Left colon (tissue), 2 donors: ENCODE data around the gene MED15. TPM values are rescaled to one million over a fixed set of nuclear protein-coding genes. Genes with fewer than 3 reads are reported as not detected.
"Not testable (repeated sequence)": the region's sequence is repeated elsewhere in the genome, so short reads cannot be mapped to it uniquely, and the experiment has no call there.

Experiments used
- ATAC-seq: fragments of 200-7000 bp; cut with Tn5 transposase; one replicate; pipeline ENCODE4 v1.9.1; 2020; ENCODE audit warnings: mild to moderate bottlenecking, moderate library complexity
- DNase-seq, 2 donors: peaks; one replicate each; pipeline ENCODE4 v3.0.0-alpha.2; 2020
- intact Hi-C, 2 donors: fragments of 100-400 bp; cut with DNase I in 1 of 2; cut with micrococcal nuclease in 1 of 2; formaldehyde crosslinking; loops; one replicate each; pipeline versions ENCODE4 v1.11.2 to v1.14.0; 2022; cut with DNase I, micrococcal nuclease
- total RNA-seq, 2 donors: library from RNA; stranded (reverse); fragmentation: NEBNext Ultra II Directional; extraction: Animal tissue kit (Norgen Biotek cat#: 25700); gene quantifications; one replicate each; pipeline ENCODE4 v1.2.1, GENCODE V29; 2021
- donor health status: DM: no; HTN: no; CAD: no.
- donor health status: DM: yes; HTN: yes; CAD: no.

Gene MED15
- total RNA-seq, 2 donors from 2014 or later, result 85.3 to 91.2 TPM

DNA sequence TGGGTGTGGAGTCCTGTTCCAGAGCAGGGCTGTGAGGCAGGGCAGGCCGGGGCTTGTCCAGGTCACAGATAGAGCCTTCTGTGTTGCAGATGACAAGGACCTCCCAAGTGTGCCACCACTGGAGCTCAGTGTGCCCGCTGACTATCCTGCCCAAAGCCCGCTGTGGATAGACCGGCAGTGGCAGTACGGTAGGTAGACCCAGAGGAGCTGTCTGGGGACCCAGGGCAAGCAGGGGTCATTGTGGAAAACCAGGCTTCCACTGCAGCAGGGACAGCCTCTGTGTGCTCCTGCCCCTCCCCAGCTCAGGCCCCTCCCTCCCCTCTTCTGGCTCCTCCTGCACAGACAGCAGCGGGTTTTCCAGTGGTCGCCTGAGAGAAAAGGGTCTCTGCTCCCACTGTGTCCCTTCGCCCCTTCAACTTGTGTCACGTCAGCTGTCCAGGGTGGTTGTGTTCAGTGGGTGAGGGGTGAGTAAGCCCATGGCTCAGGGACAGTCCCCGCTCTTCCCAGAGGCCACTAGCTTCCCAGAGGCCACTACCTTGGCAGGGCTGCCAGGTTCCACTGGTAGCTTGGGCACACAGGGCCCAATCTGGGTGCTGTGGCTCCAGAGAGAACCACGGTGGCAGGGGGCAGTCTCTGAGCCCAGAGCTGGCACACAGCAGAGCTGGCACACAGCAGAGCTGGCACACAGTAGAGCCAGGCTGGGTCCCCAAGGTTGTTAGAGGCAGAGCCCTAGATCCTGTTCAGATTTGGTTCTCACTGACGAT lies 78.4 kb downstream of the MED15 start:
- DNase-seq (peak in 1 of 2 donors; percentile 19), ATAC-seq (no peak)
- intact Hi-C loops, result no loop called here

DNA sequence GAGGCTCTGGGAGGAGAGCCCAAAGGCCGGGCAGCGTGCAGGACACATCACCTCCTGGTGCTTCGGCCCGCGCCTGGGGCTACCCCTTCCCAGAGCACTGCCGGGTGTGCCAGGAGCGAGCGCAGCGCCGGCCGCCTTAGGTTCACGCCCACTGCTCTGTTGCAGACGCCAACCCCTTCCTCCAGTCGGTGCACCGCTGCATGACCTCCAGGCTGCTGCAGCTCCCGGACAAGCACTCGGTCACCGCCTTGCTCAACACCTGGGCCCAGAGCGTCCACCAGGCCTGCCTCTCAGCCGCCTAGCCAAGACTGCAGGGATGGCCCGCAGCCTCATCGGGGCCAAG lies 79.0 kb downstream of the MED15 start:
- ATAC-seq (no peak), DNase-seq (peak in 1 of 2 donors; percentile 9)
- intact Hi-C loops, result no loop called here

DNA sequence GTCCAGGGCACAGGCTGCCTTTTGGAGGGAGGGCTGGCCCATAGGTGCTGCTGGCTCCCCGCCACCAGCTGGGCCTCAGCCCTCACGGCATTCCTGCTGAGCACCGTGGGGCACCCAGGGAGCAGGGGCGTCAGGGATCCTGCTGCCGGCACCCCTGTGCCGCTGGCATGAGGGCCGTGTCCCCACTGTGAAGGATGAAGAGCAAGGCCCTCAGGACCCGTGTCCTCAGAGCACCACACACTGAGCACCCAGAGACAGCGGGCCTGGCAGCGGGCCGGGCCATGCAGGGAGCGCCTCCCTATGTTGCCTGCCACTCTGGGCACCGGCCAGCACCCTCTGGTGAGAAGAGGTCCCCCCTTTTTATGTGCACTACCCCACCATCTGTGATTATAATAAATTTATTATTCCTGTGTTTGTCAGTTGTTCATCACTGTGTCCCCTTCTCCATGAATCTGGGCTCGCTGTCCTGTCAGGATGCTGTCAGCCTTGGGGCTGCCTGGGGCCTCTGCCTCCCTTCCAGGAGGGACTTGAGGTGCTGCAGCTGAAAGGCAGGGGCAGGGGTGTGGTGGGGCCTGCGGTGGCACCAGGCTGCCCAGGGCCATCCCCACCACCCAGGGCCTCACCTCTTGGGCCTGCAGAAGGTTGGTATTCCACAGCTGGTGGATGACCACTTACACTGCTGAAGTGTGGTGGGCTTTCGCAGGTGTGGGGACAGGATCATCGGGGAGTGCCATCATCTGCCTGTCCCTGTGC lies 80.0 kb downstream of the MED15 start:
- peak; percentile 3 for ATAC-seq
- DNase-seq, result peak in 1 of 2 donors; percentile 1
- intact Hi-C loops, result no loop called here

DNA sequence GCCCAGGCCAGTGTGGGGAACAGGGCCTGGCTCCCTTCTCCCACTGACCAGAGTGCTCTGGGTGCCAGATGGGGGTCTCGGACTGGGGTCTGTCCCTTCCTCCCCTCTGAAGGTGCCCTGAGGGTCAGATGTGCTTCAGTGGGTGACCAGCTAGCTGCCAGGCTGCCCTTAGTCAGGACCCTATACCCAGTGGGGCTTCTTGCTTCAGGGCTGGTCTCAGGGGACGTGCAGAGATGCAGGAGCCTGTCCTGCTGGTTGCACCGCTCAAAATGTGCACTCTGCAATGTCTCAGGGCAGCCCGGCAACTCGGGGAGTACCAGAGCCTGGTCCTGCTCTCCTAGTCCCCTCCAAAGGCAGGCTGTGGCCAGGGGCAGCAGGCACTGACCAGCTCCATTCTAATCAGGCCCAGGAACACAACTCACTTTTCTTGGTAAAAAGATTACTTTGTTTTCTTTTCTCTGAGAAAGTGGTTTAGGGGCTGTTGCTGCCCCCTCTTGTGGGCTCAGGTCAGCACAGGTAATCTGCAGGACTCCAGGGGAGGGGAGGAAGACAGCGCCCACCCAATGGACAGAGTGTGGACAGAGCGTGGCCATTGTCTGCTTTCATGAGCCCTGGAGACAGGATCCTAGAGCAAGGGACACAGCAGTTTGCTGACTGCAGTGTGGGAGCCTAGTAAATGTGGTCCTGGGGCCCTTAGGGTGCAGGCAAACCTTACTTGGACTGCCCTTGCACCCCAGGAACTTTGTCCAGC lies 80.9 kb downstream of the MED15 start:
- no peak for DNase-seq
- peak; percentile 16 for ATAC-seq
- intact Hi-C loops, result no loop called here

DNA sequence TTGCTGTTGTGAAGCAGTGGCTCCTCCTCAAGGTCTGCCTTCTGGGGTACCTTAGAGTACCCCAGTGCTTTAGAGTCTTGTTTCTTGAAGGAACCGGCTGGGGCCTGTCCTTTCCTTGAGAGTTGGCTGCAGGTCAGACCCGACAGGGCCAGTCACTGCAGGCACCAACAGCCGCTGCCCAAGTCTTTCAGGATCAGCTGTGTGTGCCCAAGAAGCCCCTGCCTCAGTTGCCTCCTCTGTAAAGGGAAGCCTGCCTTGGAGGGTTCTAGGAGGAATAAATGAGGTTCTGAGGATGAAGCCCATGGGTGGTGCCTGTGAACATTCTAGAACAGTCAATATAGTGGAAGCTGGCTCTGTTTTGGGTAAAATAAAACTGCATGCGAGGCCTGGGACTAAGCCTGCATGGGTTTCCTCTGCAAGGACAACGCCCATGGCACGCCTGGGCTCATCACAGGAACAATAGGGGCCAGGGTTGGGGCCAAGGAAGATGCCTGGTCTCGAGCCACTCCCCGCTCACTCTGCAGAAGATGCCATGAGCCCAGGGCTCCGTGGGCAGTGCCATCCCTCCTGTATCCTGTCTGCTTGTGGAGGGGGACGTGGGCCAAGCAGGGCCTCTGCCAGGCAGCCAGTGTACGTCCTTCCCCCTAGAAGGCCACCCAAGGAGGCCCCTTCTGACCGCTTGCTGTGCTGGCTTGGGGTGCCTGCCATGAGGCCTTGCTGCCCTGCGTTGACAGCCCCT lies 81.6 kb downstream of the MED15 start:
- no peak for DNase-seq
- intact Hi-C loops, result no loop called here
- ATAC-seq, result peak; percentile 12

DNA sequence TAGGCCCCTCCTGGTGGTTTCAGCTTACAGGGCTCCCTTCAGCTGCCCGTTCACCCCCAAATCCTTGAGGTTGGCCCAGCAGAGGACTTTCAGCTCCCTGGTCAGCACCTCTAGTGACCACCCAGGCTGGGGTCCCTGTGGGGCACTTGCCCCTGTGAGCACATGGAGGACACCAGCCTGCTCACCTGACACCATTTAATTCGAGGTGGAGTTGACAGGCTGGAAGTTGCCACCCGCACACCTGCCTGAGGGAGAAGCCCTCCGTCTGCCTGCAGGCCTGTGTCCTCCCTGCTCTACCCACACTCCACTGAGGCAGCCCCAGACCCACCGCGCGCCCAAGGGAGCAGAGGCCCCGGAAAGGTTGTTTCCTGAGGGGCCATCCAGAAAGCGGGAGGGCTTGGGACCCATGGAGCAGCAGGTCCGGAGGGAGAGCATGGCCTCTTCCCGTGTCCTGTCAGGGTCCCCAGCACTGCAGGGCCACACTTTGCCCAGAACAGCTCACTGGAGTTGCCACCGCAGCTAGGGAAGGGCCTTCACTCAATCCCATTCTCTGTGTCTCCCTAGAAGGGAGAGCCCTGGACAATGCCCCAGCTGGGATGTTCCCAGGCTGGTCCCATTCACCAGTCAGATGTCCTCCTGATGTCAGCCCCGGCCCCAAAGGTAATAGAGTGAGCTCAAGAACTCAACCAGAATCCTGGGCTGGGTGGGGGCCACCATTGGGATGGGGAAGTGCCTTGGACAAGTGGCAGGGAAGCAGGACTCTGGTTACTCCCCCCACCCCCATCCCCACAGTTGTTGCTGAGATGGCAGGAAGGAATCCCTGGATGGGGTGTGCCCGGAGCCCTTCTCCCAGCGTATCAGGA lies 82.4 kb downstream of the MED15 start:
- no peak for ATAC-seq
- intact Hi-C loops, result no loop called here
- no peak for DNase-seq

DNA sequence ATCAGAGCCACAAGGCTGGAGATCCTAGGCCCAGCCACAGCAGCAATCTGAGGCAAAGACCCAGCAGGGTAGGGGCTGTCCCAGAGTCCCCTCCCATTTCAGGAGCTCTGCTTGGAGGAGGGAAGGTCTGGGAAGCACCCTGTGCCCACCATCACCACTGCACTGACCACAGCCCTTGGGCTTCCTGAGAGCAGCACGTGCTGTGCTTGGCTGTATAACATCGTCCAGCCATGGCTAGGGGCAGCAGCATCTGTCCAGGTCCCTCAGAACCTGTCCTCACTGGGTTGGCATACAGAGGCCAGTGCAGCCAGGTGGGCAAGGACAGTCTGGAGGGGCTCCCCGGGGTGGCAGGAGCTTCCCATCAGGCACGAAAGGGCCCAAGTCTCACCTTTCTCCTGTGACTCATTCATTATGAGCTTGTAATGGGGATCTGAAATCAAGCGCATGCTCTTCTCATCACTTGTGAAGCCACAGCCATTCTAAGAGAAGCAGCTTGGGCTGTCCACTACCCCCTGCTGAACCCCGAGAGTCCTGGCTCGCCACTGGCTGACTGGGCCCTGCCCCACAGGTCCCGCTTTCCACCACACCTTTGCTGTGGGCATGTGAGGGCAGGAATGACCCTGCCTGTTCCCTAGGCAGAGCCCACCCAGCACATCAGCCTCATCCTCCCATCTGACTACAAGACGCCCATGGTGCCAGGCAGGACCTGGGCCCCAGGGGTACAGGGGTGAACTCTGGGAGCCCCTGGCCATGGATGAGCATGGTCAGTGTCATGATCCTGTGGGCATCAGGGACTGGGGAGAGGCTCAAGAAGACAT lies 83.3 kb downstream of the MED15 start:
- DNase-seq (no peak), ATAC-seq (no peak)
- intact Hi-C loops, result no loop called here

DNA sequence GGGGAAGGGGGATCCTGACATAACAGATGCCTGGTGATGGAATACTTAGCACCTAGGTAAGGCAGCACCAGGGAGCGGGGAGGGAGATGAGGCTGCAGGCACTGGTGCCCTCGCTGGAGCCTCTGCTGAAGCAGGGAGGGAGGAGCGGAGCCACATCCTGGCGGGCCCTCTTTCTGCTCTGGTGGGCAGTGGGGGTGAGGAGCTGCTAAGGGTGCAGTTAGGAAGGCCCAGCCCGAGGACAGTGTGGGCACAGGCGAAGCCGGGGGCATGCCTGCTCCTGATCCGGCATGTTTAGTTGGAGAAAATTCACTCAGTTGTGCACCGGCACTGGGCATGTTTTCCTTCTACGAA lies 83.9 kb downstream of the MED15 start:
- no peak for ATAC-seq
- intact Hi-C loops, result no loop called here
- DNase-seq, result no peak

DNA sequence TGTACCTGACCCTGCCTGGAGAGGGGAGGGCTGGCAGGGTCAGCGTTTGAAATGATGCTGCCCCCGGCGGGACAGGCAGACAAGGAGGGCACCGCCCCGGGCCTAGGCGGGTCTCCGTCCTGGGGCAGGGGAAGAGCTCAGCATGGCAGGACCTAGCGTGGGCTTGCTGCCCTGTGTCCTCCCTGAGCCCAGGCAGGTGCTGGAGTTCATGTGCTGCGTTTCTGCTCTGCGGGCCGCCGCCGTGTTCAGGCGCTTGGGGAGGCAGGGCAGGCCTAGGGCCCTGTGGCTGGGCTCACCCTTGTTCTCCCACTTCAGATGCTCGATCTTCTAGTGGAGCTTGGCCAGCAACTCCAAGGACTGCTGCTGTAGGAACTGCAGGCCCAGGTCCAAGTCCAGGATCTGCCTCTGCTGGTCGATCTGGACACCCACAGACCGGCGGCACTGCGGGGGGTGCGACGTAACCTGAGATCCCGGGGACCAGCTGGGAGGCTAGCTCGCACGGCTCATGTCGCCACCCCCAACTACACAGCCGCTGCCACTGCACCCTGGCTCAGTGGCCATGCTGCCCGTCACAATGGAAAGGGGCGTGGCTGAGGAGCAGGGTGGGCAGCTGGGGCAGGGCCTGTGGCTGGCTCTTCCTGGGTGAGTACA lies 84.4 kb downstream of the MED15 start:
- intact Hi-C loops, result no loop called here
- peak in 1 of 2 donors; percentile 24 for DNase-seq
- no peak for ATAC-seq

DNA sequence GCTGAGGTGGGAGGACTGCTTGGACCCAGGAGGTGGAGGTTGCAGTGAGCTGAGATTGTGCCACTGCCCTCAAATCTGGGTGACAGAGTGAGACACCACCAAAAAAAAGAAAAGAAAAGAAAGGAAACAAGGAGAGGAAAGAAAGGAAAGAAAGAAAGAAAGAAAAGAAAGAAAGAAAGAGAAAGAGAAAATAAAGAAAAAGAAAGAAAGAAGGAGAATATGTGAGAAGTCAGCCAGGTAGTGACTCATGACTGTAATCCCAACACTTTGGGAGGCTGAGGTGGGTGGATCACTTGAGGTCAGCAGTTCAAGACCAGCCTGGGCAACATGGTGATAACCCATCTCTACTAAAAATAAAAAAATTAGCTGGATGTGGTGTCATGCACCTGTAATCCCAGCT lies 86.6 kb downstream of the MED15 start:
- ATAC-seq, DNase-seq, intact Hi-C loops: not testable (repeated sequence)

DNA sequence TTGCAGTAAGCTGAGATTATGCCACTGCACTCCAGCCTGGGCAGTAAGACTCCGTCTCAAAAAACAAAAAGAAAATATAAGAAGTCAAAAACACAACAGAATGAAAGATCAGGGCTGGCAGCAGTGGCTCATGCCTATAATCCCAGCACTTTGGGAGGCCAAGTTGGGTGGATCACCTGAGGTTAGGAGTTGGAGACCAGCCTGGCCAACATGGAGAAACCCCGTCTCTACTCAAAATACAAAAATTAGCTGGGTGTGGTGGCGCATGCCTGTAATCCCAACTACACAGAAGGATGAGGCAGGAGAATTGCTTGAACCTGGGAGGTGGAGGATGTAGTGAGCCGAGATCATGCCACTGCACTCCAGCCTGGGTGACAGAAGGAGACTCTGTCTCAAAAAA lies 87.1 kb downstream of the MED15 start:
- DNase-seq, intact Hi-C loops, ATAC-seq: not testable (repeated sequence)

DNA sequence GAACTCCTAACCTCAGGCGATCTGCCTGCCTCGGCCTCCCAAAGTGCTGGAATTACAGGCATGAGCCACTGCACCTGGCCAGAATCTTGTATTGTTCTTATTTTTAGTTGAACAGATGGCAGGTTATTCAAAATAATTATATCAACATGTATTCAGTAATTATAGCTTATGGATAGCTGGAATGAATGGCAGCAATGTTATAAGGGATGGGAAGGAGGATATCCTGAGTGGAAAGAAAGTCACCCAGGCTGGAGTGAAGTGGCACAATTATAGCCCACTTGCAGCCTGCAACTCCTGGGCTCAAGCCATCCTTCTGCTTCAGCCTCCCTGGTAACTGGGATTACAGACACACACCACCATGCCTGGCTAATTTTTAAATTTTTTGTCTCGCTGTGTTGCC lies 88.1 kb downstream of the MED15 start:
- ATAC-seq (no peak), DNase-seq (no peak)
- intact Hi-C loops, result no loop called here

DNA sequence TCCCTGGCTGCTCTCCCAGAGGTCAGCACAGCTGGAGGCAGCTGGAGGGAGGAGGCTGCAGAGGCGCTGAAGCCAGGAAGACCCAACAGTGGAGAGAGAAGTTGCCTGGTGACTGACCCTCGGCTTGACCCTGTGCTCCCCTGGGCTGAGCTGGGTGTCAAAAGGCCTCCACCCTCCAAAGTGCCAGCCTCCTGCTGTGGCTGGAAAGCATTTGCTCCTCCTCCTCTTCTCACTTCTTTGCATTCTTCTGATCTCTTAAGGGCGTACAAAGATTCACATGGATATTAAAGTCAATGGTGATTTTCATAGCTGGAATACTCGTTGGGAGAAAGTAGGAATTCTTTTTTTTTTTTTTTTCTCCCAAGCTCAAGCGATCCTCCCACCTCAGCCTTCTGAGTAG lies 91.7 kb downstream of the MED15 start:
- intact Hi-C loops, result no loop called here
- ATAC-seq, result no peak
- no peak for DNase-seq

DNA sequence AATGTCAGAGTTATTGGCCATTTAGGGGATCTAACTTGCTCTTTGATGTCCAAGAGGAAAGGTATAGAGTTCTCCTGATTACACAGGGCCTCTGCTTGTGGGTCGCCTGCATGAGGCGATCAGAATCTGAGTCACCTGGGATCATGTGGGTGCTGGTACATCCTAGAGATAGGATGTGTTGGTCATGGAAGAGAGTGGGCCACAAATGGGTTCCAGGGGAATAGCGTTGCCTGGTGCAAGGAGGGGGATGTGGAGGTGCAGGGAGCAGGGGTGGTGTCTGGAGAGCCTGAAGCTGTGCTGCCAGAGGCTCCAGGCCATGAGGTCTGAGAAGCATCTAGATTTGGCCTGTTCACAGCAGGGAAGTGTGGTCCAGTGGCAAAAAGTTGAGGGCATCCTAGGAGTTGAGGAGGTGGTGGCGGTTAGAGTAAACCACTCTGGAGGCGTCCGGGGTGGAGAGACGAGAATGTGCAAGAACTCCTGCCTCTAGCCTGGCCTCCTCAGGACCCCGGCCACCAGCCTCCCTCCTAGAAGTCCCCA lies 92.8 kb downstream of the MED15 start:
- intact Hi-C loops, result no loop called here
- no peak for ATAC-seq

DNA sequence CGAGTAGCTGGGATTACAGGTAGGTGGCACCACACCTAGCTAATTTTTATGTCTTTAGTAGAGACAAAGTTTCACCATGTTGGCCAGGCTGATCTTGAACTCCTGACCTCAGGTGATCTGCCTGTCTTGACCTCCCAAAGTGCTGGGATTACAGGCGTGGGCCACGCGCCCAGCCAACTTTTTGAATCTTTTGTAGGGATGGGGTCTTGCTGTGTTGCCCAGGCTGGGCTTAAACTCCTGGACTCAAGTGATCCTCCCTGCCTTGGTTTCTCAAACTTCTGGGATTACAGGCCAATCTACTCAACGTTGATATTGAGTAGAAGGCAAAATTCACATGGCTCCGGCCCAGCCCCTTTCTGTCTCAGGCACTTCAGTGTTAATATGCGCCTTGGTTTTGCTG lies 93.9 kb downstream of the MED15 start:
- intact Hi-C loops, result no loop called here
- DNase-seq, result no peak

More for the DNA sequence above, 92.8 kb downstream of the MED15 start:
- DNase-seq, result no peak

DNA sequence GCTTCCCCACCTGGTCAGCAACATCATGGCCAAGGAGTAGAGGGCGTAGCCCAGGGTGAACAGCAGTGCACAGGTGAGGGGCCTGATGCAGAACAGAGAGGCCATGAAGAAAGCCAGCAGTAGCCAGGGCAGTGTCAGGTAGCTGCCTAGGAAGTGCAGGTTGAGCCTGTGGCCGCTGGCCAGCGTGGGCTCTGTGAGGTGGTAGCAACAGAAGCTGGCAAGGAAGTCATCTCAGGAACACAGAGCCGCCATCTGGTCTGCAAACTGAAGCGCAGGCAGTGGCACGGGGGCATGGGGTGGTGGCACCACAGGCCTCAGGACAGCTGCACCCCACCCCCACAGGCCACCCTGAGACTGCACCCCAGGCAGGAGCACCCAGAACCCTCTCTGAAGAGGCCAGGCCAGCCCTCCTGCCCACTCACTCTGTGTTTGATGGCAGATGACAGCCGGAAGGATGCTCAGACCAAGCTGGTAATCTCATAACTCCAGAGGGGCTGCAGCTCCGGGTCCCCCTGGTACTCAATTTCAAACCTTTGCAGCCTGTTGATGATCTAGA lies 95.3 kb downstream of the MED15 start:
- DNase-seq, result no peak
- intact Hi-C loops, result no loop called here
- no peak for ATAC-seq

More for the DNA sequence above, 93.9 kb downstream of the MED15 start:
- ATAC-seq, result no peak
